Measurements from ENCODE around the gene LPCAT3.

Gene LPCAT3

GRCh38 chr12:6932766-6933165 lies 85.5 kb downstream of the LPCAT3 start:
- Histone ChIP-seq H3K4me3 (replicated peaks; ENCODE audit: insufficient read depth, low read length) (no peak overlapping the region), H3K27ac (replicated peaks) (no peak overlapping the region), H3K27me3 (ENCODE audit: insufficient read depth, poor library complexity, severe bottlenecking) (no peaks in the 10 kb centered on the region)
- no peak for DNase-seq (ENCODE audit: low read depth in 1 of 2, low spot score in 1 of 2)
- no peak for TF ChIP-seq CTCF (IDR thresholded peaks at IDR 0.05; ENCODE audit: insufficient read depth, low read length)
- TF ChIP-seq POLR2AphosphoS5 (IDR thresholded peaks at IDR 0.05; ENCODE audit: low read depth): no peak
- no peak for TF ChIP-seq SPI1 (IDR thresholded peaks at IDR 0.05; ENCODE audit: borderline replicate concordance, low read depth)
- TF ChIP-seq, protein P1, sequence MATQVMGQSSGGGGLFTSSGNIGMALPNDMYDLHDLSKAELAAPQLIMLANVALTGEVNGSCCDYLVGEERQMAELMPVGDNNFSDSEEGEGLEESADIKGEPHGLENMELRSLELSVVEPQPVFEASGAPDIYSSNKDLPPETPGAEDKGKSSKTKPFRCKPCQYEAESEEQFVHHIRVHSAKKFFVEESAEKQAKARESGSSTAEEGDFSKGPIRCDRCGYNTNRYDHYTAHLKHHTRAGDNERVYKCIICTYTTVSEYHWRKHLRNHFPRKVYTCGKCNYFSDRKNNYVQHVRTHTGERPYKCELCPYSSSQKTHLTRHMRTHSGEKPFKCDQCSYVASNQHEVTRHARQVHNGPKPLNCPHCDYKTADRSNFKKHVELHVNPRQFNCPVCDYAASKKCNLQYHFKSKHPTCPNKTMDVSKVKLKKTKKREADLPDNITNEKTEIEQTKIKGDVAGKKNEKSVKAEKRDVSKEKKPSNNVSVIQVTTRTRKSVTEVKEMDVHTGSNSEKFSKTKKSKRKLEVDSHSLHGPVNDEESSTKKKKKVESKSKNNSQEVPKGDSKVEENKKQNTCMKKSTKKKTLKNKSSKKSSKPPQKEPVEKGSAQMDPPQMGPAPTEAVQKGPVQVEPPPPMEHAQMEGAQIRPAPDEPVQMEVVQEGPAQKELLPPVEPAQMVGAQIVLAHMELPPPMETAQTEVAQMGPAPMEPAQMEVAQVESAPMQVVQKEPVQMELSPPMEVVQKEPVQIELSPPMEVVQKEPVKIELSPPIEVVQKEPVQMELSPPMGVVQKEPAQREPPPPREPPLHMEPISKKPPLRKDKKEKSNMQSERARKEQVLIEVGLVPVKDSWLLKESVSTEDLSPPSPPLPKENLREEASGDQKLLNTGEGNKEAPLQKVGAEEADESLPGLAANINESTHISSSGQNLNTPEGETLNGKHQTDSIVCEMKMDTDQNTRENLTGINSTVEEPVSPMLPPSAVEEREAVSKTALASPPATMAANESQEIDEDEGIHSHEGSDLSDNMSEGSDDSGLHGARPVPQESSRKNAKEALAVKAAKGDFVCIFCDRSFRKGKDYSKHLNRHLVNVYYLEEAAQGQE (IDR thresholded peaks at IDR 0.05; ENCODE audit: insufficient replicate concordance, low read depth): no peak
- TF ChIP-seq GABPA (IDR thresholded peaks at IDR 0.05; ENCODE audit: low read depth): no peak

DNA sequence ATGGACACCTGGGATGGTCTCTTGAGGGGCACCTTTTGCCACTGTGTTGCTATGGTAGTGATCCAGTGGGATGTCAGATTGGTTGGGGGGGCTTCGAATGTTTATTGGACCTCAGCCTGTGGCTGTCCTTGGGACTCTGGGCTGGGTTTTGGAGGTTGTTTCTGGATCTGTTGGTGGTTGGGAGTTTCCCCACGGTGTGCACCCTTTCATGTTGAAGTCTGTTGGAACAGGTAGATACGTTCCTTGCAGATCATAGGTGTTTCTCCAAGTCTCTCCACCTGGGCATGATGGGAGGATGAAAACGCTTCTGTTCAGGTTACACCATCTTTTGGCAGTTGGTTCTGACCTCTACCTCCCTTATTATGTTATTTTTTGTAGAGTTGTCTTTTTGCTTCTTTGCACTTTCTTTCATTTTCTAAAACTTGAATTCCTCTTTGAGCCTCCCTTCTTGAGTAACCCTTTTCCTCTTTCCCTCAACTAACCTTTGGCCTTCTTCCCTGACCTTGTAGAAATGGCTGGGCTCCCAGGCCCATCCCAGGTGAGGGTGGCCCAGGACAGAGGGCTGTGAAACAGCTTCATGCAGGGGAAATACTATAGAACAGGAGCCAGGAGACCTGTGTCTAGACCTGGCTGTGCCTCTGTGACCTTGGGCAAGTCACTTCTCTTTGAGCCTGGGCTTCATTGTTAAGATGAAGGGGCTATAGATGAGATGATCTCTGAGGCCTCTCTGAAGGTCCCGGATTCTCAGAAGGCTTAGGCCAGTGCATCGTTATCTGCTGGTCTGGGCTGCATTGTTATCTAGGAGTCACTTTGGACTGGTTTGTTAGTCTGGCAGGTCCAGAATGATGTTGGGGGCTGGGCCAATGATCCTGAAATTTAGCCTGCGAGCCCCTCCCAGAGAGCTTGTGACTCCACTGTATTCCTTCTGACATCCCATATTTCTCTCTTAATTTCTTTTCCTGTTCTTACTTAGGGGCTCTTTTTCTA lies 88.5 kb downstream of the LPCAT3 start:
- Histone ChIP-seq H3K4me3 (replicated peaks; ENCODE audit: insufficient read depth, low read length) (no peak overlapping the region), H3K27me3 (ENCODE audit: insufficient read depth, poor library complexity, severe bottlenecking) (no peaks in the 10 kb centered on the region), H3K27ac (replicated peaks) (no peak overlapping the region)
- TF ChIP-seq SPI1 (IDR thresholded peaks at IDR 0.05; ENCODE audit: borderline replicate concordance, low read depth) (no peak), POLR2AphosphoS5 (IDR thresholded peaks at IDR 0.05; ENCODE audit: low read depth) (no peak), CTCF (IDR thresholded peaks at IDR 0.05; ENCODE audit: insufficient read depth, low read length) (no peak), GABPA (IDR thresholded peaks at IDR 0.05; ENCODE audit: low read depth) (no peak)
- TF ChIP-seq, protein P1 (IDR thresholded peaks at IDR 0.05; ENCODE audit: insufficient replicate concordance, low read depth): no peak
- DNase-seq (ENCODE audit: low read depth in 1 of 2, low spot score in 1 of 2): no peak

GRCh38 chr12:6928703-6929407 lies 89.4 kb downstream of the LPCAT3 start:
- no peaks in the 10 kb centered on the region for H3K27me3 ChIP-seq (ENCODE audit: insufficient read depth, poor library complexity, severe bottlenecking)
- no peak for TF ChIP-seq CTCF (IDR thresholded peaks at IDR 0.05; ENCODE audit: insufficient read depth, low read length)
- TF ChIP-seq SPI1 (IDR thresholded peaks at IDR 0.05; ENCODE audit: borderline replicate concordance, low read depth): no peak
- TF ChIP-seq POLR2AphosphoS5 (IDR thresholded peaks at IDR 0.05; ENCODE audit: low read depth): no peak
- TF ChIP-seq, protein P1 (IDR thresholded peaks at IDR 0.05; ENCODE audit: insufficient replicate concordance, low read depth): no peak
- TF ChIP-seq GABPA (IDR thresholded peaks at IDR 0.05; ENCODE audit: low read depth): no peak
- DNase-seq (ENCODE audit: low read depth in 1 of 2, low spot score in 1 of 2): no peak
- H3K4me3 ChIP-seq (replicated peaks; ENCODE audit: insufficient read depth, low read length): peak overlapping the region; percentile 60
- H3K27ac ChIP-seq (replicated peaks): no peak overlapping the region

Measured in HL-60 (cell line).